Measurements from ENCODE around the gene AK2.

Gene AK2

GRCh38 chr1:33043267-33044092 lies 6.8 kb upstream of the AK2 start:
- Mint-ChIP-seq H3K9me3 (no peaks in the 10 kb centered on the region), H3K36me3 (ENCODE audit: low read depth) (no peaks in the 10 kb centered on the region), H3K4me1 (peaks cover 44% of the 10 kb centered on the region), H3K4me3 (peak overlapping the region in 1 of 3 experiments; percentile 0), H3K27ac (peak overlapping the region; percentile 1 to 26 (median 21)), H3K27me3 (ENCODE audit: low read depth) (no peaks in the 10 kb centered on the region)
- no peak for TF ChIP-seq CTCF (IDR thresholded peaks at IDR 0.05; ENCODE audit: unreplicated experiment in 3 of 3)

- H3K27ac Mint-ChIP-seq = peak overlapping the region; percentile 1 to 21 (median 5)
- H3K9me3 Mint-ChIP-seq = no peaks in the 10 kb centered on the region
- H3K36me3 Mint-ChIP-seq (ENCODE audit: low read depth) = no peaks in the 10 kb centered on the region
- no peak for TF ChIP-seq CTCF (IDR thresholded peaks at IDR 0.05; ENCODE audit: unreplicated experiment in 3 of 3)
- peak overlapping the region in 1 of 3 experiments; percentile 9 for H3K4me3 Mint-ChIP-seq
- peaks cover 44% of the 10 kb centered on the region for H3K4me1 Mint-ChIP-seq
- H3K27me3 Mint-ChIP-seq (ENCODE audit: low read depth) = no peaks in the 10 kb centered on the region
Measured at GRCh38 chr1:33042831-33043230, 6.1 kb upstream of the AK2 start.

- H3K27me3 Mint-ChIP-seq (ENCODE audit: low read depth) = no peaks in the 10 kb centered on the region
- H3K27ac Mint-ChIP-seq = no peak overlapping the region
- peaks cover 54% of the 10 kb centered on the region for H3K4me1 Mint-ChIP-seq
- H3K9me3 Mint-ChIP-seq = no peaks in the 10 kb centered on the region
- TF ChIP-seq CTCF (IDR thresholded peaks at IDR 0.05; ENCODE audit: unreplicated experiment in 3 of 3) = no peak
- no peaks in the 10 kb centered on the region for H3K36me3 Mint-ChIP-seq (ENCODE audit: low read depth)
- H3K4me3 Mint-ChIP-seq = no peak overlapping the region
Measured at GRCh38 chr1:33041026-33041425, 4.3 kb upstream of the AK2 start.

GRCh38 chr1:33039840-33040239 lies 3.2 kb upstream of the AK2 start:
- Mint-ChIP-seq H3K9me3 (no peaks in the 10 kb centered on the region), H3K4me1 (peaks cover 50% of the 10 kb centered on the region), H3K4me3 (peak overlapping the region in 1 of 3 experiments; percentile 29), H3K36me3 (ENCODE audit: low read depth) (no peaks in the 10 kb centered on the region), H3K27me3 (ENCODE audit: low read depth) (no peaks in the 10 kb centered on the region), H3K27ac (no peak overlapping the region)
- TF ChIP-seq CTCF (IDR thresholded peaks at IDR 0.05; ENCODE audit: unreplicated experiment in 3 of 3) = no peak

GRCh38 chr1:33036051-33036525 lies 595 bp downstream of the AK2 start:
- Mint-ChIP-seq H3K36me3 (ENCODE audit: low read depth) (peaks cover 15% of the 10 kb centered on the region), H3K4me1 (peaks cover 49% of the 10 kb centered on the region), H3K27ac (peak overlapping the region; percentile 39 to 89 (median 45)), H3K27me3 (ENCODE audit: low read depth) (no peaks in the 10 kb centered on the region), H3K9me3 (no peaks in the 10 kb centered on the region), H3K4me3 (peak overlapping the region; percentile 89 to 96 (median 95))
- no peak for TF ChIP-seq CTCF (IDR thresholded peaks at IDR 0.05; ENCODE audit: unreplicated experiment in 3 of 3)

Data from nephron (organoid).